ENCODE results near the gene NPC1. TPM values are rescaled to one million over a fixed set of nuclear protein-coding genes. Genes with fewer than 3 reads are reported as not detected.

NPC1 gene
- total and polyA plus RNA-seq, 5 experiments from 2014 or later = 5.0 to 38.8 (median 15.5) TPM

Other genes starting within 250 kb of the NPC1 start
- gene RIOK3, start 133.2 kb downstream of the NPC1 start, total RNA-seq = 10 to 100 TPM; 78.9 to 79.6 TPM
- gene RIOK3, start 133.2 kb downstream of the NPC1 start, polyA plus RNA-seq = 10 to 100 TPM; 19.2 to 27.7 (median 25.0) TPM
- 10 to 100 TPM; 44.4 to 48.5 TPM for gene RMC1, start 83.0 kb downstream of the NPC1 start, total RNA-seq
- 10 to 100 TPM; 24.6 to 28.3 (median 25.5) TPM for gene RMC1, start 83.0 kb downstream of the NPC1 start, polyA plus RNA-seq
- not detected for gene ANKRD29, start 76.4 kb upstream of the NPC1 start, total RNA-seq
- gene ANKRD29, start 76.4 kb upstream of the NPC1 start, polyA plus RNA-seq = not detected
- gene LAMA3, start 102.9 kb upstream of the NPC1 start, total RNA-seq = not detected
- gene LAMA3, start 102.9 kb upstream of the NPC1 start, polyA plus RNA-seq = not detected